K562 (cell line): ENCODE results near the gene TIPIN. TPM values are rescaled to one million over a fixed set of nuclear protein-coding genes. Genes with fewer than 3 reads are reported as not detected.

Source experiments
- CAMTA2 ChIP-seq: fragments of 250-450 bp; sonication (Bioruptor Pico); conservative IDR thresholded peaks from 2 replicates; pipeline ENCODE4 v1.5.1; 2022
- CGGBP1 ChIP-seq: fragments of 250-450 bp; sonication (Bioruptor Pico); IDR thresholded peaks from 2 replicates; pipeline ENCODE4 v1.9.0; 2021; ENCODE audit warnings: mild to moderate bottlenecking
- CHCHD3 ChIP-seq: fragments of 250-450 bp; sonication (Bioruptor Pico); IDR thresholded peaks from 2 replicates; pipeline ENCODE4 v2.1.2; 2022; ENCODE audit warnings: mild to moderate bottlenecking
- JUNB ChIP-seq: fragments of 450-650 bp; formaldehyde crosslinking; conservative IDR thresholded peaks from 2 replicates; pipeline ENCODE4 v1.4.0; 2020; ENCODE audit warnings: mild to moderate bottlenecking
- MCM2 ChIP-seq: fragments of 450-650 bp; IDR thresholded peaks from 2 replicates; pipeline ENCODE4 v1.6.1; 2017; ENCODE audit warnings: low read depth, mild to moderate bottlenecking
- PHTF2 ChIP-seq: fragments of 250-450 bp; sonication (Bioruptor Pico); IDR thresholded peaks from 2 replicates; pipeline ENCODE4 v1.5.0; 2021; ENCODE audit warnings: mild to moderate bottlenecking
- PTBP1 ChIP-seq: fragments of 200-400 bp; formaldehyde crosslinking; IDR thresholded peaks from 2 replicates; pipeline ENCODE4 v1.6.1; 2017; ENCODE audit warnings: low read depth, low read length
- TSC22D4 ChIP-seq: fragments of 450-650 bp; IDR thresholded peaks from 2 replicates; pipeline ENCODE4 v1.6.1; 2016; ENCODE audit warnings: missing genetic modification characterization, missing biosample characterization, control low read depth
- XRCC3 ChIP-seq: fragments of 450-650 bp; IDR thresholded peaks from 2 replicates; pipeline ENCODE4 v1.6.1; 2017; ENCODE audit warnings: mild to moderate bottlenecking, moderate library complexity
- ZFX ChIP-seq: sonication (generic); formaldehyde crosslinking; IDR thresholded peaks from 2 replicates; pipeline ENCODE4 v1.8.0; 2022; ENCODE audit warnings: mild to moderate bottlenecking, missing genetic modification reagents, moderate library complexity
- ZNF717 ChIP-seq: fragments of 250-450 bp; sonication (Bioruptor Pico); IDR thresholded peaks from 2 replicates; pipeline ENCODE4 v1.5.0; 2021
- polyA plus RNA-seq, 8 experiments: library from polyadenylated mRNA; depleted of rRNA in 4 of 8; stranded (reverse) in 5 of 8; unstranded in 3 of 8; fragments of >200 nt; fragmentation: Nextera tagmentation in 2 of 8; fragmentation: Illumina TruSeq in 1 of 8; extraction: Ambion mirVana in 2 of 8; extraction: Trizol in 1 of 8; gene quantifications; 2 replicates each; pipeline versions ENCODE4 v1.2.1 to v1.2.3, GENCODE V29; 2011 to 2014; ENCODE audit warnings: inconsistent platforms in 1 of 8, missing spikeins in 1 of 8
- total RNA-seq, 7 experiments: library from RNA; depleted of rRNA in 6 of 7; stranded (reverse); fragments of >200 nt in 6 of 7; fragmentation: Illumina TruSeq in 2 of 7; extraction: Trizol in 2 of 7; gene quantifications; 2 replicates each; pipeline versions ENCODE4 v1.2.1 to v1.2.3, GENCODE V29; 2011 to 2021; ENCODE audit warnings: low replicate concordance in 1 of 7
- TF ChIP-seq, protein P1 (sequence below), 2 experiments: IDR thresholded peaks in 1 of 2; conservative IDR thresholded peaks in 1 of 2; 2 replicates each; pipeline ENCODE4 v1.6.1; 2016; ENCODE audit warnings: low read depth in 2 of 2, mild to moderate bottlenecking in 1 of 2, missing compliant biosample characterization in 1 of 2, missing genetic modification characterization in 1 of 2, moderate library complexity in 1 of 2
- TF ChIP-seq, protein P2 (sequence below): fragments of 250-450 bp; sonication (Bioruptor Pico); IDR thresholded peaks from 2 replicates; pipeline ENCODE4 v1.4.0; 2020; ENCODE audit warnings: mild to moderate bottlenecking, moderate library complexity
- TF ChIP-seq, protein P3 (sequence below), 2 experiments: fragments of 200-800 bp in 1 of 2; sonication (Bioruptor generic) in 1 of 2; sonication (generic) in 1 of 2; formaldehyde crosslinking in 1 of 2; IDR thresholded peaks in 1 of 2; conservative IDR thresholded peaks in 1 of 2; 2 replicates each; pipeline versions ENCODE4 v1.5.0 to v1.6.1; 2016 to 2020; ENCODE audit warnings: missing compliant biosample characterization in 1 of 2, missing genetic modification characterization in 1 of 2, missing genetic modification reagents in 1 of 2
- TF ChIP-seq, protein P4 (sequence below): sonication (generic); formaldehyde crosslinking; IDR thresholded peaks from 2 replicates; pipeline ENCODE4 v1.8.1; 2023; ENCODE audit warnings: missing genetic modification reagents, mild to moderate bottlenecking, borderline replicate concordance

TIPIN gene
- total and polyA plus RNA-seq, 9 of the 15 experiments (the other 6 are each of a cell fraction or from before 2014, with no cell fraction given), result 22.9 to 61.4 (median 42.0) TPM

DNA sequence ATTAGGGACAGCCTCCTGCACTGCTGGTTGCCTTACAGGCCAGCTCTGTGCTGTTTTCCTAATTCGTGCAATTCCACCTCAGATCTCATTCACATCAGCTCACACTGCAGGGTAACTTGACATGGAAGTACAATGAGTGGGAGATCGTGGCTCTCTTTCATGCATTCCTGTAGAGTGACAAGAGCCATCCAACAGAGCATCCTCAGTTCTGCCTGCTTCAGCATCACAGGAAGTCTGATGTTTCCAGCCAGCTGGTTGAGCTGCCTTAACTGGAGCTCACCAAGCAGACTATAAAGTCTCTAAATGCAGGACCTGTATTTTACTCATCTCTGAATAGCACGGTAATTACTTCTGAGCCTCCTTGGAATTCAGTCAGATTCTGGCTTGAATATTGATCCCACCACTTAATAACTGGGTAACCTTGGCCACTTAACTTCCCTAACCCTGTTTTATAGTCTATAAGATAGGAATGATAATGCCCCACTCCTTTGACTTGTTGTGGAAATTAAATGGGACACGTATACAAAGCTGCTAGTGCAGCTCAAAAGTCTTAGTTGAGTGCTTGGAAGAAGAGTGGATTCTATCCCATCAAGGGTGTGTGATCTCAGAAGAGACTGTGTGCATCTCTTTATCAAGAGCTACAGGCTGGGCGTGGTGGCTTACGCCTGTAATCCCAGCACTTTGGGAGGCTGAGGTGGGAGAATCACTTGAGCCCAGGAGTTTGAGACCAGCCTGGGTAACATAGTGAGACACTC is 64.5 kb downstream of the TIPIN start (continued):
- TF ChIP-seq ZNF717 (CRISPR knock-in tag) (no peak), PHTF2 (CRISPR knock-in tag) (no peak), XRCC3 (no peak), JUNB (CRISPR knock-in tag) (no peak), PTBP1 (no peak), CHCHD3 (no peak), CAMTA2 (CRISPR knock-in tag) (no peak), TSC22D4 (tag) (no peak), MCM2 (no peak), ZFX (CRISPR knock-in tag) (no peak), CGGBP1 (CRISPR knock-in tag) (no peak)
- TF ChIP-seq, protein P1, sequence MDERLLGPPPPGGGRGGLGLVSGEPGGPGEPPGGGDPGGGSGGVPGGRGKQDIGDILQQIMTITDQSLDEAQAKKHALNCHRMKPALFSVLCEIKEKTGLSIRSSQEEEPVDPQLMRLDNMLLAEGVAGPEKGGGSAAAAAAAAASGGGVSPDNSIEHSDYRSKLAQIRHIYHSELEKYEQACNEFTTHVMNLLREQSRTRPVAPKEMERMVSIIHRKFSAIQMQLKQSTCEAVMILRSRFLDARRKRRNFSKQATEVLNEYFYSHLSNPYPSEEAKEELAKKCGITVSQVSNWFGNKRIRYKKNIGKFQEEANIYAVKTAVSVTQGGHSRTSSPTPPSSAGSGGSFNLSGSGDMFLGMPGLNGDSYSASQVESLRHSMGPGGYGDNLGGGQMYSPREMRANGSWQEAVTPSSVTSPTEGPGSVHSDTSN (CRISPR knock-in tag; IDR thresholded peaks at IDR 0.05; ENCODE audit: low read depth), result no peak
- TF ChIP-seq, protein P1 (tag; conservative IDR thresholded peaks at IDR 0.05; ENCODE audit: low read depth), result no peak
- TF ChIP-seq, protein P2, sequence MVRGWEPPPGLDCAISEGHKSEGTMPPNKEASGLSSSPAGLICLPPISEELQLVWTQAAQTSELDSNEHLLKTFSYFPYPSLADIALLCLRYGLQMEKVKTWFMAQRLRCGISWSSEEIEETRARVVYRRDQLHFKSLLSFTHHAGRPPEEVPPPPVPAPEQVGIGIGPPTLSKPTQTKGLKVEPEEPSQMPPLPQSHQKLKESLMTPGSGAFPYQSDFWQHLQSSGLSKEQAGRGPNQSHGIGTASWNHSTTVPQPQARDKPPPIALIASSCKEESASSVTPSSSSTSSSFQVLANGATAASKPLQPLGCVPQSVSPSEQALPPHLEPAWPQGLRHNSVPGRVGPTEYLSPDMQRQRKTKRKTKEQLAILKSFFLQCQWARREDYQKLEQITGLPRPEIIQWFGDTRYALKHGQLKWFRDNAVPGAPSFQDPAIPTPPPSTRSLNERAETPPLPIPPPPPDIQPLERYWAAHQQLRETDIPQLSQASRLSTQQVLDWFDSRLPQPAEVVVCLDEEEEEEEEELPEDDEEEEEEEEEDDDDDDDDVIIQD (CRISPR knock-in tag), result no peak
- TF ChIP-seq, protein P3, sequence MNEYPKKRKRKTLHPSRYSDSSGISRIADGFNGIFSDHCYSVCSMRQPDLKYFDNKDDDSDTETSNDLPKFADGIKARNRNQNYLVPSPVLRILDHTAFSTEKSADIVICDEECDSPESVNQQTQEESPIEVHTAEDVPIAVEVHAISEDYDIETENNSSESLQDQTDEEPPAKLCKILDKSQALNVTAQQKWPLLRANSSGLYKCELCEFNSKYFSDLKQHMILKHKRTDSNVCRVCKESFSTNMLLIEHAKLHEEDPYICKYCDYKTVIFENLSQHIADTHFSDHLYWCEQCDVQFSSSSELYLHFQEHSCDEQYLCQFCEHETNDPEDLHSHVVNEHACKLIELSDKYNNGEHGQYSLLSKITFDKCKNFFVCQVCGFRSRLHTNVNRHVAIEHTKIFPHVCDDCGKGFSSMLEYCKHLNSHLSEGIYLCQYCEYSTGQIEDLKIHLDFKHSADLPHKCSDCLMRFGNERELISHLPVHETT (CRISPR knock-in tag; conservative IDR thresholded peaks at IDR 0.05 in 1 of 2, IDR thresholded peaks at IDR 0.05 in 1 of 2), result no peak
- TF ChIP-seq, protein P4, sequence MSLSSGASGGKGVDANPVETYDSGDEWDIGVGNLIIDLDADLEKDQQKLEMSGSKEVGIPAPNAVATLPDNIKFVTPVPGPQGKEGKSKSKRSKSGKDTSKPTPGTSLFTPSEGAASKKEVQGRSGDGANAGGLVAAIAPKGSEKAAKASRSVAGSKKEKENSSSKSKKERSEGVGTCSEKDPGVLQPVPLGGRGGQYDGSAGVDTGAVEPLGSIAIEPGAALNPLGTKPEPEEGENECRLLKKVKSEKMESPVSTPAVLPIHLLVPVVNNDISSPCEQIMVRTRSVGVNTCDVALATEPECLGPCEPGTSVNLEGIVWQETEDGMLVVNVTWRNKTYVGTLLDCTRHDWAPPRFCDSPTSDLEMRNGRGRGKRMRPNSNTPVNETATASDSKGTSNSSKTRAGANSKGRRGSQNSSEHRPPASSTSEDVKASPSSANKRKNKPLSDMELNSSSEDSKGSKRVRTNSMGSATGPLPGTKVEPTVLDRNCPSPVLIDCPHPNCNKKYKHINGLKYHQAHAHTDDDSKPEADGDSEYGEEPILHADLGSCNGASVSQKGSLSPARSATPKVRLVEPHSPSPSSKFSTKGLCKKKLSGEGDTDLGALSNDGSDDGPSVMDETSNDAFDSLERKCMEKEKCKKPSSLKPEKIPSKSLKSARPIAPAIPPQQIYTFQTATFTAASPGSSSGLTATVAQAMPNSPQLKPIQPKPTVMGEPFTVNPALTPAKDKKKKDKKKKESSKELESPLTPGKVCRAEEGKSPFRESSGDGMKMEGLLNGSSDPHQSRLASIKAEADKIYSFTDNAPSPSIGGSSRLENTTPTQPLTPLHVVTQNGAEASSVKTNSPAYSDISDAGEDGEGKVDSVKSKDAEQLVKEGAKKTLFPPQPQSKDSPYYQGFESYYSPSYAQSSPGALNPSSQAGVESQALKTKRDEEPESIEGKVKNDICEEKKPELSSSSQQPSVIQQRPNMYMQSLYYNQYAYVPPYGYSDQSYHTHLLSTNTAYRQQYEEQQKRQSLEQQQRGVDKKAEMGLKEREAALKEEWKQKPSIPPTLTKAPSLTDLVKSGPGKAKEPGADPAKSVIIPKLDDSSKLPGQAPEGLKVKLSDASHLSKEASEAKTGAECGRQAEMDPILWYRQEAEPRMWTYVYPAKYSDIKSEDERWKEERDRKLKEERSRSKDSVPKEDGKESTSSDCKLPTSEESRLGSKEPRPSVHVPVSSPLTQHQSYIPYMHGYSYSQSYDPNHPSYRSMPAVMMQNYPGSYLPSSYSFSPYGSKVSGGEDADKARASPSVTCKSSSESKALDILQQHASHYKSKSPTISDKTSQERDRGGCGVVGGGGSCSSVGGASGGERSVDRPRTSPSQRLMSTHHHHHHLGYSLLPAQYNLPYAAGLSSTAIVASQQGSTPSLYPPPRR (CRISPR knock-in tag), result no peak
